Ovary (tissue), 9 donors: ENCODE results near the gene CDV3. TPM values are rescaled to one million over a fixed set of nuclear protein-coding genes. Genes with fewer than 3 reads are reported as not detected.

Experiments
- DNase-seq, 5 donors: peaks; one replicate each; pipeline ENCODE4 v3.0.0-alpha.2; 2019 to 2020
- H3K27ac ChIP-seq, 2 donors: fragments of 200-600 bp; one replicate each; pipeline versions ENCODE4 v1.5.1 to v1.8.0; 2019 to 2022
- H3K27me3 ChIP-seq: fragments of 200-600 bp; one replicate; pipeline ENCODE4 v1.8.0; 2022
- H3K36me3 ChIP-seq: fragments of 200-600 bp; sonication (generic); one replicate; pipeline ENCODE4 v1.5.1; 2019
- H3K4me1 ChIP-seq: one replicate; pipeline ENCODE4 v1.8.1; 2013; ENCODE audit warnings: mild to moderate bottlenecking, moderate library complexity; ENCODE audit not compliant: insufficient read depth
- H3K4me3 ChIP-seq: fragments of 200-600 bp; sonication (generic); one replicate; pipeline ENCODE4 v1.5.1; 2017
- H3K9me3 ChIP-seq, 2 donors: fragments of 200-600 bp in 1 of 2; sonication (generic) in 1 of 2; one replicate each; pipeline versions ENCODE4 v1.5.1 to v1.8.1; 2013 to 2019; ENCODE audit warnings: mild to moderate bottlenecking in 1 of 2, moderate library complexity in 1 of 2
- EP300 ChIP-seq: sonication (generic); formaldehyde crosslinking; IDR thresholded peaks from one replicate; pipeline ENCODE4 v1.6.1; 2017; ENCODE audit warnings: antibody characterized with exemption
- POLR2A ChIP-seq: fragments of 450-650 bp; IDR thresholded peaks from one replicate; pipeline ENCODE4 v1.6.1; 2017; ENCODE audit warnings: antibody characterized with exemption, mild to moderate bottlenecking, moderate library complexity
- WGBS, 3 donors: extraction: QIAGEN DNeasy Blood & Tissue Kit in 1 of 3; methylation state at CpG; one replicate each; pipeline versions ENCODE4 v1.1.5 to v1.1.7; 2013 to 2017; 5-methylcytosine and 5-hydroxymethylcytosine counted together
- intact Hi-C, 4 donors: fragments of 100-400 bp; cut with DNase I; formaldehyde crosslinking; loops; one replicate each; pipeline versions ENCODE4 v1.11.0 to v1.15.1; 2022 to 2023
- polyA plus RNA-seq, 2 donors: library from polyadenylated mRNA; stranded (reverse); fragments of 200-250 nt in 1 of 2; fragments of 350-450 nt in 1 of 2; fragmentation: Illumina TruSeq in 1 of 2; extraction: RNeasy Lipid Tissue Mini Kit (QIAGEN cat#74804) in 1 of 2; gene quantifications; one replicate each; pipeline ENCODE4 v1.2.3, GENCODE V29; 2013 to 2014
- total RNA-seq, 7 donors: library from RNA; depleted of rRNA in 2 of 7; stranded (reverse); fragments of >200 nt in 2 of 7; fragmentation: NEBNext Ultra II Directional in 3 of 7; extraction: Animal tissue kit (Norgen Biotek cat#: 25700) in 3 of 7; gene quantifications; one replicate each; pipeline versions ENCODE4 v1.1.0 to v1.2.4, GENCODE V29; 2016 to 2023
- TF ChIP-seq, protein P1 (sequence below), 3 donors: fragments of 450-650 bp in 2 of 3; fragments of 200-600 bp in 1 of 3; IDR thresholded peaks; one replicate each; pipeline versions ENCODE4 v1.5.1 to v1.8.0; 2016 to 2022; ENCODE audit warnings: antibody characterized with exemption in 3 of 3, mild to moderate bottlenecking in 1 of 3
- donor health status: DM: no; HTN: no; CAD: no; lungs with moderate emphysema.
- donor health status: DM: no; HTN: no; CAD: no.
- donor health status: Bipolar disorder and iron deficiency.
- donor health status: DM: yes; HTN: yes; CAD: no.
- donor health status: DM: no; HTN: no; CAD: no.
- donor health status: DM: yes; HTN: yes; CAD: no.

CDV3 gene
- total and polyA plus RNA-seq, 9 donors, result 51.3 to 168 (median 134) TPM

DNA sequence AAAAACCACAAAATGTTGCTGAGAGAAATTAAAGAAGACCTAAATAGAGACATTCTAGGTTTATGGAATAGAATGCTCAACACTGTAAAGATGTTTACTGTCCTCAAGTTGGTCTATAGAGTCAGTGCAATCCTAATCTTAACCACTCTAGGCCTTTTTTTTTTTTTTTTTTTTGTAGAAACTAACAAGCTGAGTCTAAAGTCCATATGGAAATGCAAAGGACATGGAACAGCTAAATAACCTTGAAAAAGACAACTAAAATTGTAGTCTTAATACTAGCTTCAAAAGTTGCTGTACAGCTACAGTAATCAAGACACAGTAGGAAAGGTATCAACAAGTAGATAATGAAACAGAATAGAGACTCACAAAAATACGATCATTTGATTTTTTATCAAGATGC is 32.9 kb downstream of the CDV3 start:
- 83 to 93% (median 89%) methylated on average over 1 of the region's 1 CpG for WGBS, 3 donors
- intact Hi-C loops, result no loop called here

DNA sequence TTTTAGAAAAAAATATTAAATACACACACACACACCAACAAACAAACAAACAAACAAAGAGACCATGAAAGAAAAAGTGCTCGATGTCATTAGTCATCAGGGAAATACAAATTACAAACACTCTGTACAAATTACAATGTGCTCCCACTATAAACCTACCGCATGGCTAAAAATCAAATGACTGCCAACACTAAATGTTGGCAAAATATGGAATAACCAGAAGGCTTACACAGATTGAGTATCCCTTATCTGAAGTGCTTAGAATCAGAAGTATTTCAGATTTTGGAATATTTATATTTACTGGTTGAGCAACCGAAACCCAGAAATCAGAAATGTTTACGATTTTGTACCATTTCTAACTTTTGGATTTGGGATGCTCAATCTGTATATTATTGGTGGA is 33.4 kb downstream of the CDV3 start:
- DNase-seq, result no peak
- no peak overlapping the region for H3K27ac ChIP-seq
- H3K27me3 ChIP-seq, result no peaks in the 10 kb centered on the region
- no peak for TF ChIP-seq POLR2A
- TF ChIP-seq, protein P1, sequence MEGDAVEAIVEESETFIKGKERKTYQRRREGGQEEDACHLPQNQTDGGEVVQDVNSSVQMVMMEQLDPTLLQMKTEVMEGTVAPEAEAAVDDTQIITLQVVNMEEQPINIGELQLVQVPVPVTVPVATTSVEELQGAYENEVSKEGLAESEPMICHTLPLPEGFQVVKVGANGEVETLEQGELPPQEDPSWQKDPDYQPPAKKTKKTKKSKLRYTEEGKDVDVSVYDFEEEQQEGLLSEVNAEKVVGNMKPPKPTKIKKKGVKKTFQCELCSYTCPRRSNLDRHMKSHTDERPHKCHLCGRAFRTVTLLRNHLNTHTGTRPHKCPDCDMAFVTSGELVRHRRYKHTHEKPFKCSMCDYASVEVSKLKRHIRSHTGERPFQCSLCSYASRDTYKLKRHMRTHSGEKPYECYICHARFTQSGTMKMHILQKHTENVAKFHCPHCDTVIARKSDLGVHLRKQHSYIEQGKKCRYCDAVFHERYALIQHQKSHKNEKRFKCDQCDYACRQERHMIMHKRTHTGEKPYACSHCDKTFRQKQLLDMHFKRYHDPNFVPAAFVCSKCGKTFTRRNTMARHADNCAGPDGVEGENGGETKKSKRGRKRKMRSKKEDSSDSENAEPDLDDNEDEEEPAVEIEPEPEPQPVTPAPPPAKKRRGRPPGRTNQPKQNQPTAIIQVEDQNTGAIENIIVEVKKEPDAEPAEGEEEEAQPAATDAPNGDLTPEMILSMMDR (IDR thresholded peaks at IDR 0.05), result no peak
- TF ChIP-seq EP300, result no peak
- intact Hi-C loops, result no loop called here
- WGBS, 3 donors, result 96 to 98% (median 96%) methylated on average over 4 of the region's 4 CpGs
- H3K36me3 ChIP-seq, result no peaks in the 10 kb centered on the region
- no peaks in the 10 kb centered on the region for H3K4me1 ChIP-seq
- no peak overlapping the region for H3K4me3 ChIP-seq
- no peaks in the 10 kb centered on the region for H3K9me3 ChIP-seq

More for the DNA sequence above, 32.9 kb downstream of the CDV3 start:
- DNase-seq, result no peak
- no peaks in the 10 kb centered on the region for H3K36me3 ChIP-seq
- H3K4me1 ChIP-seq, result no peaks in the 10 kb centered on the region
- TF ChIP-seq, protein P1 (IDR thresholded peaks at IDR 0.05), result no peak
- TF ChIP-seq POLR2A, result no peak
- TF ChIP-seq EP300, result no peak
- H3K27ac ChIP-seq, result no peak overlapping the region
- H3K27me3 ChIP-seq, result no peaks in the 10 kb centered on the region
- H3K9me3 ChIP-seq, result no peaks in the 10 kb centered on the region
- no peak overlapping the region for H3K4me3 ChIP-seq

- no peaks in the 10 kb centered on the region for H3K9me3 ChIP-seq
- H3K27me3 ChIP-seq, result no peaks in the 10 kb centered on the region
- no peak overlapping the region for H3K27ac ChIP-seq
- intact Hi-C loops, result no loop called here
- no peaks in the 10 kb centered on the region for H3K36me3 ChIP-seq
- DNase-seq, result no peak
- WGBS, 3 donors, result 97 to 100% (median 98%) methylated on average over 1 of the region's 1 CpG
- TF ChIP-seq POLR2A, result no peak
- TF ChIP-seq, protein P1 (IDR thresholded peaks at IDR 0.05), result no peak
- TF ChIP-seq EP300, result no peak
- no peaks in the 10 kb centered on the region for H3K4me1 ChIP-seq
- H3K4me3 ChIP-seq, result no peak overlapping the region
Observed at GRCh38 chr3:133607816-133608215, 34.3 kb downstream of the CDV3 start.

GRCh38 chr3:133608388-133608787 is 34.9 kb downstream of the CDV3 start:
- TF ChIP-seq, protein P1 (IDR thresholded peaks at IDR 0.05), result no peak
- TF ChIP-seq EP300 (no peak), POLR2A (no peak)
- no peak overlapping the region for H3K4me3 ChIP-seq
- H3K4me1 ChIP-seq, result no peaks in the 10 kb centered on the region
- H3K27ac ChIP-seq, result no peak overlapping the region
- WGBS, 3 donors, result 15 to 38% (median 19%) methylated on average over 2 of the region's 2 CpGs
- H3K36me3 ChIP-seq, result no peaks in the 10 kb centered on the region
- intact Hi-C loops, result no loop called here
- no peaks in the 10 kb centered on the region for H3K27me3 ChIP-seq
- no peaks in the 10 kb centered on the region for H3K9me3 ChIP-seq
- no peak for DNase-seq

- H3K27me3 ChIP-seq, result no peaks in the 10 kb centered on the region
Observed at GRCh38 chr3:133610031-133610430, 36.5 kb downstream of the CDV3 start.

More at GRCh38 chr3:133610031-133610430, 36.5 kb downstream of the CDV3 start:
- intact Hi-C loops, result no loop called here
- H3K4me1 ChIP-seq, result no peaks in the 10 kb centered on the region
- H3K9me3 ChIP-seq, result no peaks in the 10 kb centered on the region
- no peaks in the 10 kb centered on the region for H3K36me3 ChIP-seq
- H3K27ac ChIP-seq, result no peak overlapping the region
- H3K4me3 ChIP-seq, result no peak overlapping the region
- no peak for DNase-seq
- no peak for TF ChIP-seq EP300
- TF ChIP-seq, protein P1 (IDR thresholded peaks at IDR 0.05), result no peak
- TF ChIP-seq POLR2A, result no peak
